ENCODE measurements around the gene BEST1. TPM values are rescaled to one million over a fixed set of nuclear protein-coding genes. Genes with fewer than 3 reads are reported as not detected.

BEST1 gene
- total RNA-seq, 1 donor from 2014 or later = under 0.01 TPM

Other genes with a start within 250 kb of the BEST1 start
- 0.25 and 0.26 TPM in 2 replicates for gene MYRF, start 197.7 kb upstream of the BEST1 start, total RNA-seq
- gene TMEM258, start 157.8 kb upstream of the BEST1 start, total RNA-seq = 93.4 and 124 TPM in 2 replicates
- gene FEN1, start 157.4 kb upstream of the BEST1 start, total RNA-seq = 20.0 and 30.8 TPM in 2 replicates
- 22.3 and 39.3 TPM in 2 replicates for gene FADS1, start 133.3 kb upstream of the BEST1 start, total RNA-seq
- 57.7 and 114 TPM in 2 replicates for gene FADS2, start 122.1 kb upstream of the BEST1 start, total RNA-seq
- gene FADS3, start 58.8 kb upstream of the BEST1 start, total RNA-seq = 77.4 and 90.9 TPM in 2 replicates
- gene RAB3IL1, start 32.8 kb upstream of the BEST1 start, total RNA-seq = 1.9 and 11.3 TPM in 2 replicates
- gene FTH1, start 17.3 kb downstream of the BEST1 start, total RNA-seq = 393 and 1,287 TPM in 2 replicates
- gene INCENP, start 173.7 kb downstream of the BEST1 start, total RNA-seq = 17.7 and 25.9 TPM in 2 replicates
- not detected in 2 replicates for gene SCGB1D1, start 239.9 kb downstream of the BEST1 start, total RNA-seq